Amniotic epithelial cell (primary cell): ENCODE data around the gene SFRP2.

ENCODE experiments used
- DNase-seq: peaks from one replicate; pipeline ENCODE4 v3.0.0-alpha.2; 2010; ENCODE audit warnings: low read depth

The SFRP2 gene

GRCh38 chr4:153798420-153798819 lies 9.5 kb upstream of the SFRP2 start:
- DNase-seq, result no peak

DNA sequence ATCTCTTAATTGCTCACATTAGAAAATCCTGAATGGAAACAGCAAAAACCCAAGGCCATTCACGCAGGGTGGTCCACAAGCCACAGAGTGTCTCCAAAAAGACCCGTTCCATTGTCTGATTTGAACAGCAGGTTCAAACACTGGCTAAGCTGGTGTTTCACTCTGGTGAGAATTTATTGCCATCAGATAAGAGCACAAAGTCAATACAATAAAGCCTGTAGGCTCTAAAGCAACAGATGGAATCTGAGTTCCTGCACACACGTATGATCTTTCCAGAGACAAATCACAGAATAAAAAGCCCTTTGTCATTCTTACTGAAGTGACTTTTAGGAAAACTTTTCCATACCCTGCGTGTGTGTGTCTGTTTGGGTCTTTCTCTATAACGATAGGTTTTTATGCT lies 5.1 kb upstream of the SFRP2 start:
- DNase-seq, result no peak

- no peak for DNase-seq
These were observed 3.9 kb upstream of the SFRP2 start for GRCh38 chr4:153792618-153793247.

DNA sequence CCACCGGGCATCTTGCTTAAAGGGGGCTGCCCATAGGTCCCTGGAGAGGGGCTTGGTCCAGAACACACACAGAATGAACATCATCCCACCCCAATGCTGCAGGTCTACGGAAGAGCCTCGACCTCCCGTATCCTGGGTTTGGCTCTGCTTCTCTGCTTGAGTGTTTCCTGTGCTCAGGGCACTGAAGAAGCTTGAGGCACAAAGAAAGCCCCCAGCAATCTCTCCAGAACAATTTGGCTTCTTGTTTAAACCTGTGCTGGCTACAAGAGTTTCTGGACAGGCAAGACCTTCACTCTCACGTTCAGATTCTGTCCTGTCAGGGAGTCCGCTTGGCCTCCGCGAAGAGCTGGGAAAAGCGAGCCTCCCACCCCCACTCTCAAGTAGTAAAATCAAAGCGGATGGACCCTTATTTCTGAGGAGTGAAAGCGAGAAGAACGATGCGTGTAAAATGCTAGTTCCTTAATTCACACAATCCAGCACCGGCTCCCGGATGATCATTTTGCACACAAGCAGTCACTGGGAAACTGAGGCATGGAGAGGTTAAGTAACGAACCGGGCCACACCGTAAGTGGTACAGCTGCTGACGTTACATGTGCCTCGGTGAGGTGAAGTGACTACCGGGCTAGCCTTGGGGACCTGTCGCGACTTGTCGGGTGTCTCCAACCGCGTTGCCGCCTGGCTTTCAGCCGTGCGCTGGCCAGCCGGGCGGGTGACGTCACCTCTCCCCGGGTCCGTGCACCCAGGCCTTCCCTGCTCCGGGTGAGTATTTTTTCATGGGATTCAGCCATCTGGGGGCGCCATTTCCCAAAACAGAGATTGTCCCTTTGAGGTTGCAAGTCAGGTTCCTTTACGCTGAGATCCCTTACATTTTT lies 3.1 kb upstream of the SFRP2 start:
- no peak for DNase-seq

DNA sequence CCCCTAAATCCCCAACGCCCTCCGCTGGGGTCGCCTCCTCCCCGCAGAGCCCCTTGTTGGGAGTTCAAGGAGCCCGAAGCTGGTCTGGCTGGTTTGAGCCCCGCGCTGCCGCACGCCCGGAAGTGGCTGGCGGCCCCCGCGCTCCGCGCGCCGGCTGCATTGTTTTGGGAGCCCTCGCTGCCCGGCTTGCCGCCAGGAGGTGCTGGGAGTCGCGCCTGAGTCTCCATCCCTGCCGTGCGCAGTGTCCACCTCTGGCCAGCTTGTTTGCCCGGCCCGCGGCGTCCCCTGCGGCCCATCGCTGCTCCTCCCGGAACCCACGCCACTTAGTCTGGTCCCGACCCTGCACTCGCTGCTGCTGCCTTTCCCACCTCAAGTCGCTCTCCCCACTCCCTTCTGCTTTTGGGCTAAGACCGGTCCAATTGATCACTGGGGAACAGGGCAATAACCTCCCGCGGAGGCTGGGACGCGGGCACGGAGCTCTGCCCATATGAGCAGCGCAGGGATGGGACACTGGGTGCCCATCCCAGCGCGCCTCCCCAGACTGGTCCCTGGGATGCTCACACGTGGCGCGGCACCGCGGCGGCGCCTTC lies 2.2 kb upstream of the SFRP2 start:
- no peak for DNase-seq

DNA sequence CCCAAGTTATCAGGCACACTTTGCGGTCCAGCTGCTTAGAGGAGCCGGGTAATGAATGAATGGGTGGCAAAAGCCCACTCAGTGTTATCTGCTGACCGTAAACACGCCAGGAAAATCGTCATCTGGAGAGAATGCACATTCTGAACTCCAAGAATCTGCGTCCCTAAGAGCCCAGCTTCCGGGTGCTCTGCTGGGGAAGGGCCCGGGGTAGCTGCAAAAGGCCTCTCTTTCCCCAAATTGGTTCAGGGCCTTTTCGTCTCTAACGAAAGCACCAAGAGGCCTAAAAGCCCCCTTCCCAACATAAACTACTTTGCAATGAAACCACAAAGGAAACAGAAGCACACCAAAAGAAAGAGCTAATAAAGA lies 1.6 kb upstream of the SFRP2 start:
- no peak for DNase-seq

DNA sequence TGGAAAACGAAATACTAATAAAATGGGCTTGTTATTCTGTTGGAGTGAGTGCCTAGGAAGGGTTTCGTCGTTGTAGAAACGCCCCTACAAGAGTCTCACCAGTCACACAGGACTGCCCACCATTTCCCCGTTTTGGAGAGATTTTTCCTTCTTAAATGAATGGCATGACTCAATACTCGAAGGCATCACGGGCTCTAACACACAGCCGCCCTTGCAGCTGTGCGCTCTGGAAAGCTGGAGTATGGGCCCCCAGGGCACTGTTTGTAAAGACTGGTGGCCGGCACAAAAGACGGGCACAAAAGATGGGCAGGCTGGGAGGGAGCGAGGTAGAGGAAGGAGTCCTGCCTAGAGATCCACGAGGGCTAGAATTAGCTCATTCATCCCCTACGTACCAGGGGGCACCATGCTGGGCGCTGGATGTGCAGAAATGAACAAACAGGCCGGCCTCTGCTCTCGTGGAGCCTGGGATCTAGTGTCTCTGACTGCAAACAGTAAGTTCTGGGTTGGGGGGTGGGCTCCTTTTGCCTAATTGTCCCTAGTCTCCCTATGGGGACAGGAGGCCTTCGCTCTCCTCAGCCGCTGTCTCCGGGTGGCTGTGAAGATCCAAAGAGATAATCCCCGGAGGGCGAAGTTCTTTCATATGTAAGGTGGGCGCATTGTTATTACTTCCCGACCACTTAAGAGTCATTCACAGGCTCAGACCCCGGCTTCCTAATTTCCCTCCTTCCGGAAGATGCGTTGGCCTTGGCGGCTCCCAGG lies 1.0 kb upstream of the SFRP2 start:
- DNase-seq, result no peak

DNA sequence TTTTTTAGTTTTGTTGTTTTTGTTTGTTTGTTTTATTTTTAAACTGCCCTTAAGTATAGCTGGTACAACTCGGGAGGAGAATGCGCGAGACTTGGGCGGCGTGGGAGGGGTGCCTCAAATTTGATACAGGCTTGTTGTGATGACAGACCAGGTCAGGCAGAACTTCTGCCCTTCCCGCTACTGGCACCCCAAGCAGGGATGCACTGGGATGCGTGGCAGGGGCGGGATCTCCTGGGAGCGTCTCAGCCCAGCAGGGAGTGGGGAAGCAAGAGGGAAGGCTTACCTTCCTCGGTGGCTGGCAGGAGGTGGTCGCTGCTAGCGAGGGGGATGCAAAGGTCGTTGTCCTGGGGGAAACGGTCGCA lies 851 bp downstream of the SFRP2 start:
- DNase-seq, result no peak

DNA sequence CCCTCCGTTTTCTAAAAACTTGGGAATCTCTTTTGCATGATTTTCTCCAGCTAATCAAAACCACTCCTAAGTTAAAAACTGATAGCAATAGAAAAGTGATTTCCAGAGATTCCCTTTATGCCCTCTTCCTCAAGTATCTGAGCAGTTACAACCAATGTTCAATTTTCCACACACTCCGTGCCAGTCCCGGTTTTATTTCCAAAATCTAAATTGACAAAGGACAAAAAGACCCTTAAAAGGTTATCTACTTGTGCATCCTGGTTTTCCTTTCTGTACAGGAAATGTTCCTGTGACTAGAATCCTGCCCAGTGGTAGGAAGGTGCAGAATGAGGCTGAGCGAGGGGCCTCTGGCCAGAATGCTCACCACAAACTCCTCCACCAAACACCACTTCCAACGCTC lies 1.3 kb downstream of the SFRP2 start:
- DNase-seq, result no peak

- DNase-seq, result no peak
These were observed 1.8 kb downstream of the SFRP2 start for GRCh38 chr4:153787061-153787560.

GRCh38 chr4:153785910-153786721 lies 2.8 kb downstream of the SFRP2 start:
- DNase-seq, result peak; percentile 19

GRCh38 chr4:153784166-153784699 lies 4.7 kb downstream of the SFRP2 start:
- DNase-seq, result no peak

GRCh38 chr4:153782581-153782980 lies 6.3 kb downstream of the SFRP2 start:
- DNase-seq, result no peak

DNA sequence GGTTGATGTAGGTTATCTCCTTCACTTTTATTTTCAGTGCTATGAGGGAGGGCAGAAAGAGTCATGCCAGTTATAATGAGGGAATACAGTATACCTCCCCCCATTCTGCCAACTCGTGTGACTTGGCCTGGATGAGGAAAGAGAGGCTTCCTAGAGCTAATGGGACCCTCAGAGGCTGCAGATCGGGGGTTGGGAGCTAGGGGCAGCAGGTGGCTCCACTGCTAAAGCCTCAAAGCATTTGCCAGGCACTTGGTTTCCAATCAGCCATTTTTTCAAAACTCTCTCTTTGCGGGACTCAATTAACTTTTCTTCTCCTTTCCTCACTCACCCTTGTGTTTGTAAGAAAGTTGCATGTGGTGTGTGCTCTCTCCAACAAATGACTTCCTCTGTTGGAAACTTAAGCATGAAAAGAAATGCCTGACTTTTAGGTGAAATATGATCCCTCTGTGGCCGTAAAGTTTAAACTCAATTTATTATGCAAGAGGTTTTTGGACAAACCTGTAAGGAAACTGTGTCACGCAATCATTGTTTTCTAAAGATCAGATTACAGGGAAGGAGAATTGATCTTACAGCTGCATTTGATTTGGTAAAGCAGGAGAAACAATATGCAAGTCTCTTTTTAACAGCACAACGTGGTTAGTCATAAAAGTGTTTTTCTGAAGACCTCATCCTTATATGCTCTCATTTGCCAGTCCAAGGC lies 7.0 kb downstream of the SFRP2 start:
- DNase-seq, result no peak

- no peak for DNase-seq
These were observed 7.6 kb downstream of the SFRP2 start for GRCh38 chr4:153781280-153781679.

GRCh38 chr4:153780876-153781275 lies 8.0 kb downstream of the SFRP2 start:
- DNase-seq, result no peak

DNA sequence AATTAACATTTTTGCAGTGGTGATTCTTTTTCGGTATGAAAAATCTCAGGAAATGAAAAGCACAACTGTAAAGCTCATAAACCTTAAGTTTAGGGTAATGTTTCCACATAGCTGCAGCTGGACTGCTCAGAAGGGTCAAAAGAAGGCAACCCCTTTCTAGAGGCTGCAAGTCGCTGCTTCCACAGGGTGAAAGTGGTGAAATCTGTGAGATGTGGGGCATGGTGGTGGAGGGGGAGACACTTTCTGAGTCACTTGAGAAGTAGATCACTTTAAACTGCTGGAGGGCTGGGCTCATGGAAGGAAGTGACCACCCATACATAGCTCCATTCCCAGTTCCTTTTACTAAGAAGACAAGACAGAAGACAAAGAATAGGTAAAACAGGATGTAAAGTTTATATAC lies 8.7 kb downstream of the SFRP2 start:
- DNase-seq, result no peak

- DNase-seq, result no peak
These were observed 10.5 kb downstream of the SFRP2 start for GRCh38 chr4:153778383-153778782.

DNA sequence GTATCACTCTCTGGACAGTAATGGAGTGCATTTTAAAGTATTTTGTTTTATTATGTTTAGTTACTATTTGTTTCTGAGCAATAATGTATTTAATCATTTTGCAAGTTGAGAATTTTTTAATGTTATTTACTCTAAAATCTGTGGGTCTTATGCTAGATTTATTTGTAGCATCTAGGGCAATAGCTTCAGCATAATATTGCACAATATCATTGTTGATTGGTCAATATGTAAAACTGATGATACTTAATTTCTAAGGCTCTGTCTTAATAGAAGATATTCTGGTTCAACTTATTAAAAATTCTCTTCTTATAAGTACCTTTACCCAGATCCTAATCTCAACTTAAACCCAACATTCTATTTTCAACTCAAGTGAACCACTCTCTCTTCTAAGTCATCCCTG lies 11.5 kb downstream of the SFRP2 start:
- no peak for DNase-seq

DNA sequence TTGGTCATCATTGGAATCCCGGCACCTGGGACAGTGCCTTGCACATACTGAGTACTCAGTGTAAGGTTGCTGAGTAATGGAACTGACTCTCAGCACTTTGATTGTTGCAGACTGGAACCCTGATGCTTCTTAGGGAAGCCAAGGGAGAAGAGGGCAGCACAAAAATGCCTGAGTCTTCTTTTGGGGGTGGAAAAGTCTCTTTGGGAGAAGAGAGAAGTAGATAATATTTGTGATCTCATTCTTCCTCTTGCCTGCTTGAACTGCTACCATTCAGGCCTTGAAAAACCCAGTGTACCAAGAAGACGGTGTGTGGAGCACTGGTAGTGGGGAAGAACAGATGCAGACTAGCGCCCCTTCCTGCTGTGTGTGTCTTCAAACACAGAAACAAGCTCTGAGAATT lies 12.3 kb downstream of the SFRP2 start:
- DNase-seq, result no peak

DNA sequence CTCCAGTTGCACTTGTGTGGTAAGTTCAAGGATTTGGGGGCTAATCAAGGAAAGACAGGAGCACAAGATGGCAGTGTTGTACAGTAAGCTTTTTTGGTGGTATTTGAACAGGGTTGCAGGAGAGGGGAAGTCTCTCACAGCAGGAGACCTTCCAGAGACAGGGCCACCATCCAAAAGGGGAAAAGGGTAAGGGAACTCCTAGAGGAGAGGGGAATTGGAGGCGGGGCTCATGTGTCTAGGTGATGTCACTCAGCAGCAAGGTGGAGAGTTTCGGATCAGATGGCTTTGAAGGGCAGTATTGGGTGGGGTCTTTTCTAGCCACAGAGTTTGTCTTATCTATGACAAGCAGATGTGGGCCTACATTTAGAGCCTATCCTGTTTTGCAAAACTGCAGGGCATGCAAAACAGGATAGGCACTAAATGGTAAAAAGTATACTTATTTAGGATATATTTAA lies 15.6 kb downstream of the SFRP2 start:
- DNase-seq, result no peak
